ENCODE measurements around the gene ATP5PB.

The ATP5PB gene

GRCh38 chr1:111507411-111508201 lies 58.3 kb downstream of the ATP5PB start:
- DNase-seq (ENCODE audit: low spot score): peak; percentile 52

DNA sequence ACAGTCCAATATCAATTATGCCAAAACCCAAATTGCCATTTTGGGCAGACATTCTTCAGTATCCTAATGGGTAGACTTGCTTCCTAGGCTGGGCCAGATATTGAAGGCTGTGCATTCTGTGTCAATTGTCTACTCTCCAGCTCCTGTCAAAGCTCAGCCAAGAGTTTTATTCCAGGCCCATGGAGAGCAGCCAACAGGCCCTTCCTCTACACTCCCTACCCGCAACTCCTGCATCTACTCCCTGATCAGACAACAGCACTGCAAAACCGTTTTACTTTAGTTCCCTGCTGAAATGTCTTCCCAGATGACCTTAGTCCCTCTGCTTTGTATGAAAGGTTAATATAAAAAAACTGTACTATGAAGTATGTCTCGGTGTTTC lies 60.7 kb downstream of the ATP5PB start:
- no peak for DNase-seq (ENCODE audit: low spot score)

DNA sequence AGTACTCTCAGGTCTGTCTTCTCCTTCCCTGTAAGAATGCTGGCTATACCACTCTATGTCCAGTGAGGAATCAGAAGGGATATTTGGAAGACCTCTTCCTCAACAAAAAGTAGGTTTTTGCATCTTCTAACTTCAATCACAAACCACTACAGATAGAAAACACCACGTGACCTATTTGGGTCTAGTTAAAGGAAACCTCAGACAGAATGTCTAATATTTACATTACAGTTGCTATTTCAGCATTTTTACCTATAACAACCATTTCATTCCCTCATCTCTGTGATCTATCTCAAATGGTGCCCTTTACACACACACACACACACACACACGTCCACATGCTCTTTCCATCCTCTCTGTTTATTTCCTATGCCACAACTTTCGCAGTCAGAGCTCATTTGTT lies 62.1 kb downstream of the ATP5PB start:
- no peak for DNase-seq (ENCODE audit: low spot score)

Measured in hepatic stellate cell (primary cell).